Keratinocyte (primary cell): Measurements from ENCODE around the gene XG. TPM values are rescaled to one million over a fixed set of nuclear protein-coding genes. Genes with fewer than 3 reads are reported as not detected.
A peak's percentile ranks its signal among the peaks of the same experiment; 100 is the strongest.

Experiments used
- DNase-seq: peaks from one replicate; pipeline ENCODE4 v3.0.0-alpha.2; 2011; ENCODE audit warnings: low read depth, missing footprints, low spot score
- FAIRE-seq: peaks from 2 replicates; lab custom pipeline; 2011; peaks lifted over from hg19 to GRCh38; lab: Jason Lieb, UNC
- H2AFZ ChIP-seq: 2 replicates; pipeline ENCODE4 v1.6.0; 2012; ENCODE audit warnings: low read length, control low read depth, inconsistent platforms; ENCODE audit not compliant: control insufficient read depth
- H3K27ac ChIP-seq: 2 replicates; pipeline ENCODE4 v1.5.1; 2011; ENCODE audit warnings: low read length; ENCODE audit not compliant: control insufficient read depth, insufficient read depth
- H3K27me3 ChIP-seq: 3 replicates; pipeline ENCODE4 v1.6.0; 2011; ENCODE audit warnings: low read length; ENCODE audit not compliant: control insufficient read depth, insufficient read depth; ENCODE audit errors: extremely low read depth
- H3K36me3 ChIP-seq, 2 experiments: 2 replicates in 1 of 2; 3 replicates in 1 of 2; pipeline ENCODE4 v1.5.1; 2011; ENCODE audit warnings: low read length in 2 of 2, mild to moderate bottlenecking in 1 of 2; ENCODE audit not compliant: control insufficient read depth in 2 of 2, insufficient read depth in 2 of 2; ENCODE audit errors: extremely low read depth in 1 of 2
- H3K4me1 ChIP-seq: 3 replicates; pipeline ENCODE4 v1.5.1; 2011; ENCODE audit warnings: low read length; ENCODE audit not compliant: control insufficient read depth, insufficient read depth; ENCODE audit errors: extremely low read depth
- H3K4me2 ChIP-seq: 3 replicates; pipeline ENCODE4 v1.6.0; 2011; ENCODE audit warnings: low read depth, low read length; ENCODE audit not compliant: control insufficient read depth, insufficient read depth; ENCODE audit errors: extremely low read depth
- H3K4me3 ChIP-seq, 3 experiments: fragments of 200-600 bp in 1 of 3; sonication (generic) in 1 of 3; 2 replicates in 2 of 3; 3 replicates in 1 of 3; pipeline ENCODE4 v1.5.1; 2011 to 2016; ENCODE audit warnings: low read length in 3 of 3, mild to moderate bottlenecking in 3 of 3, control low read depth in 2 of 3, inconsistent platforms in 1 of 3, low read depth in 1 of 3, mixed read lengths in 1 of 3, mixed run types in 1 of 3, moderate library complexity in 1 of 3; ENCODE audit not compliant: control insufficient read depth in 2 of 3, insufficient read depth in 2 of 3; ENCODE audit errors: extremely low read depth in 1 of 3
- H3K79me2 ChIP-seq: 2 replicates; pipeline ENCODE4 v1.6.0; 2012; ENCODE audit warnings: low read length; ENCODE audit not compliant: control insufficient read depth, insufficient read depth
- H3K9ac ChIP-seq: 3 replicates; pipeline ENCODE4 v1.6.0; 2011; ENCODE audit warnings: low read length; ENCODE audit not compliant: control insufficient read depth, insufficient read depth; ENCODE audit errors: extremely low read depth
- H3K9me1 ChIP-seq: 3 replicates; pipeline ENCODE4 v1.6.0; 2011; ENCODE audit warnings: low read length; ENCODE audit not compliant: control insufficient read depth, insufficient read depth; ENCODE audit errors: extremely low read depth
- H3K9me3 ChIP-seq: 2 replicates; pipeline ENCODE4 v1.5.1; 2012; ENCODE audit warnings: low read depth, low read length; ENCODE audit not compliant: control insufficient read depth
- H4K20me1 ChIP-seq: 3 replicates; pipeline ENCODE4 v1.6.0; 2011; ENCODE audit warnings: low read length; ENCODE audit not compliant: control insufficient read depth, insufficient read depth; ENCODE audit errors: extremely low read depth
- CTCF ChIP-seq, 3 experiments: IDR thresholded peaks in 1 of 3; conservative IDR thresholded peaks in 1 of 3; optimal IDR thresholded peaks in 1 of 3; 2 replicates in 2 of 3; 3 replicates in 1 of 3; pipeline versions ENCODE3 to v1.5.1; 2011; ENCODE audit warnings: low read length in 3 of 3, mild to moderate bottlenecking in 3 of 3, moderate library complexity in 2 of 3, control low read depth in 1 of 3, inconsistent platforms in 1 of 3; ENCODE audit not compliant: insufficient read depth in 2 of 3; ENCODE audit errors: extremely low read depth in 1 of 3
- EZH2 ChIP-seq: IDR thresholded peaks from one replicate; pipeline ENCODE4 v1.6.1; 2012; ENCODE audit warnings: inconsistent platforms, mild to moderate bottlenecking, low read length, moderate library complexity
- dilution Hi-C: fragments of 300-500 bp; cut with MboI; formaldehyde crosslinking; loops from one replicate; pipeline ENCODE4 v1.7.0; 2020; ENCODE audit warnings: low sequenced_read_pairs; ENCODE audit not compliant: extremely low pct_ligation_motif_present
- polyA plus RNA-seq, 5 experiments: library from polyadenylated mRNA; depleted of rRNA in 3 of 5; stranded (reverse) in 3 of 5; stranded (forward) in 1 of 5; unstranded in 1 of 5; fragments of >200 nt; gene quantifications; 1 replicate in 1 of 5; 2 replicates in 3 of 5; 3 replicates in 1 of 5; pipeline versions ENCODE4 v1.2.1 to v1.2.3, GENCODE V29; 2011 to 2012; ENCODE audit warnings: missing spikeins in 2 of 5, low read depth in 1 of 5, low replicate concordance in 1 of 5

The XG gene
- polyA plus RNA-seq, 1 donor (not counting 4 experiments of a cell fraction or from before 2014, with no cell fraction given) = 70.9 TPM

- Histone ChIP-seq H3K4me2 (no peak overlapping the region), H3K79me2 (no peaks in the 10 kb centered on the region), H3K9me1 (no peaks in the 10 kb centered on the region), H3K9ac (no peak overlapping the region), H3K27me3 (no peaks in the 10 kb centered on the region), H3K36me3 (peaks cover 0 to 9% of the 10 kb centered on the region in 2 experiments), H3K9me3 (no peaks in the 10 kb centered on the region), H2AFZ (no peak overlapping the region), H3K4me3 (no peak overlapping the region), H3K27ac (no peak overlapping the region), H4K20me1 (no peaks in the 10 kb centered on the region), H3K4me1 (peaks cover 15% of the 10 kb centered on the region)
- no peak for FAIRE-seq
- no peak for DNase-seq
- no peak for TF ChIP-seq CTCF (optimal IDR thresholded peaks at IDR 0.05 in 1 of 3, IDR thresholded peaks at IDR 0.05 in 1 of 3, conservative IDR thresholded peaks at IDR 0.05 in 1 of 3; ENCODE audit: extremely low read depth in 1 of 3, insufficient read depth in 2 of 3, low read length in 3 of 3)
- no peak for TF ChIP-seq EZH2
- dilution Hi-C loops = no loop called here
These were observed 32.2 kb downstream of the XG start for GRCh38 chrX:2784026-2784425.

- no peak overlapping the region for H3K4me2 ChIP-seq
- no peaks in the 10 kb centered on the region for H3K27me3 ChIP-seq
- H3K9me1 ChIP-seq = no peaks in the 10 kb centered on the region
- H3K4me1 ChIP-seq = peaks cover 15% of the 10 kb centered on the region
- H3K4me3 ChIP-seq = no peak overlapping the region
- no peak for DNase-seq
- dilution Hi-C loops = no loop called here
- H3K79me2 ChIP-seq = no peaks in the 10 kb centered on the region
- peaks cover 0 to 11% of the 10 kb centered on the region in 2 experiments for H3K36me3 ChIP-seq
- H4K20me1 ChIP-seq = no peaks in the 10 kb centered on the region
- TF ChIP-seq EZH2 = no peak
- no peak for TF ChIP-seq CTCF (optimal IDR thresholded peaks at IDR 0.05 in 1 of 3, IDR thresholded peaks at IDR 0.05 in 1 of 3, conservative IDR thresholded peaks at IDR 0.05 in 1 of 3; ENCODE audit: extremely low read depth in 1 of 3, insufficient read depth in 2 of 3, low read length in 3 of 3)
- H3K9ac ChIP-seq = no peak overlapping the region
- H2AFZ ChIP-seq = no peak overlapping the region
- H3K27ac ChIP-seq = peak overlapping the region; percentile 17
- no peaks in the 10 kb centered on the region for H3K9me3 ChIP-seq
- FAIRE-seq = peak; percentile 60
These were observed 33.7 kb downstream of the XG start for GRCh38 chrX:2785538-2785937.
